IMR-90 (cell line): ENCODE results near the gene ANTXRL. TPM values are rescaled to one million over a fixed set of nuclear protein-coding genes. Genes with fewer than 3 reads are reported as not detected.

ENCODE experiments used
- ATAC-seq: fragments of 200-7000 bp; cut with Tn5 transposase; 2 replicates; pipeline ENCODE4 v1.9.1; 2020; ENCODE audit warnings: low read depth, mild to moderate bottlenecking, moderate library complexity
- BruUV-seq: library from RNA; stranded (reverse); fragments of 400-500 nt; replicated peaks from 2 replicates; lab custom pipeline; 2021; lab: Mats Ljungman, UMichigan
- CTCF ChIA-PET: fragments of 300-600 bp; formaldehyde crosslinking; extraction: SDS; loops from one replicate; lab custom pipeline; 2021; ENCODE audit warnings: antibody characterized with exemption; lab: Yijun Ruan, JAX
- POLR2A ChIA-PET: fragments of 300-600 bp; sonication (Branson Sonifier 250); formaldehyde crosslinking; loops from one replicate; lab custom pipeline; 2022; ENCODE audit warnings: antibody characterized with exemption; ENCODE audit not compliant: unreplicated experiment; lab: Charles Lee
- DNase-seq: peaks from one replicate; pipeline ENCODE4 v3.0.0; 2013
- H2AFZ ChIP-seq: replicated peaks from 2 replicates; pipeline ENCODE3; 2013; ENCODE audit warnings: low read length, mild to moderate bottlenecking; ENCODE audit not compliant: poor library complexity
- H2AK5ac ChIP-seq: 2 replicates; pipeline ENCODE4 v1.6.1; 2013; ENCODE audit warnings: low read depth, low read length, inconsistent platforms
- H2AK9ac ChIP-seq: replicated peaks from 2 replicates; pipeline ENCODE3; 2013; ENCODE audit warnings: mild to moderate bottlenecking, low read depth, low read length, moderate library complexity; ENCODE audit not compliant: poor library complexity
- H2BK120ac ChIP-seq: 2 replicates; pipeline ENCODE4 v1.6.1; 2013; ENCODE audit warnings: low read depth, low read length, inconsistent platforms
- H2BK15ac ChIP-seq: 3 replicates; pipeline ENCODE4 v1.6.1; 2013; ENCODE audit warnings: low read depth, low read length, inconsistent platforms
- H2BK20ac ChIP-seq: 2 replicates; pipeline ENCODE4 v1.6.1; 2013; ENCODE audit warnings: low read depth, mild to moderate bottlenecking, inconsistent platforms, low read length, moderate library complexity
- H2BK5ac ChIP-seq: 2 replicates; pipeline ENCODE4 v1.6.1; 2013; ENCODE audit warnings: mild to moderate bottlenecking, low read depth, low read length, inconsistent platforms; ENCODE audit not compliant: poor library complexity, severe bottlenecking
- H3K14ac ChIP-seq: replicated peaks from 2 replicates; pipeline ENCODE4 v1.6.1; 2013; ENCODE audit warnings: low read depth, low read length, inconsistent platforms
- H3K18ac ChIP-seq: 2 replicates; pipeline ENCODE4 v1.6.1; 2013; ENCODE audit warnings: low read depth, low read length, control low read depth
- H3K23ac ChIP-seq: 2 replicates; pipeline ENCODE4 v1.6.1; 2013; ENCODE audit warnings: low read depth, low read length, inconsistent platforms
- H3K27ac ChIP-seq: 2 replicates; pipeline ENCODE4 v1.5.1; 2013; ENCODE audit warnings: mild to moderate bottlenecking, control low read depth, low read length; ENCODE audit not compliant: insufficient read depth
- H3K27me3 ChIP-seq: 2 replicates; pipeline ENCODE4 v1.6.1; 2013; ENCODE audit warnings: low read length; ENCODE audit not compliant: control insufficient read depth, insufficient read depth
- H3K36me3 ChIP-seq: 2 replicates; pipeline ENCODE4 v1.6.1; 2013; ENCODE audit warnings: low read length, mixed read lengths; ENCODE audit not compliant: control insufficient read depth, insufficient read depth
- H3K4ac ChIP-seq: 2 replicates; pipeline ENCODE4 v1.6.1; 2013; ENCODE audit warnings: low read depth, low read length, inconsistent platforms
- H3K4me1 ChIP-seq: 2 replicates; pipeline ENCODE4 v1.6.1; 2013; ENCODE audit warnings: low read length, mixed read lengths; ENCODE audit not compliant: control insufficient read depth, insufficient read depth
- H3K4me2 ChIP-seq: 2 replicates; pipeline ENCODE4 v1.6.1; 2013; ENCODE audit warnings: low read depth, mild to moderate bottlenecking, control low read depth, low read length, moderate library complexity
- H3K4me3 ChIP-seq: 2 replicates; pipeline ENCODE4 v1.5.1; 2013; ENCODE audit warnings: low read depth, mild to moderate bottlenecking, control low read depth, low read length, moderate library complexity; ENCODE audit not compliant: insufficient read depth
- H3K56ac ChIP-seq: 2 replicates; pipeline ENCODE4 v1.6.1; 2013; ENCODE audit warnings: low read length, inconsistent platforms; ENCODE audit not compliant: insufficient read depth; ENCODE audit errors: extremely low read depth
- H3K79me1 ChIP-seq, 2 experiments: 2 replicates each; pipeline ENCODE4 v1.6.1; 2013; ENCODE audit warnings: low read length in 2 of 2, inconsistent platforms in 1 of 2, low read depth in 1 of 2
- H3K9ac ChIP-seq: 2 replicates; pipeline ENCODE4 v1.6.1; 2013; ENCODE audit warnings: low read depth, low read length, control low read depth
- H3K9me1 ChIP-seq: 2 replicates; pipeline ENCODE4 v1.6.1; 2013; ENCODE audit warnings: low read length, inconsistent platforms; ENCODE audit not compliant: insufficient read depth
- H3K9me3 ChIP-seq: 2 replicates; pipeline ENCODE4 v1.6.1; 2013; ENCODE audit warnings: low read length; ENCODE audit not compliant: control insufficient read depth, insufficient read depth
- H4K20me1 ChIP-seq: 2 replicates; pipeline ENCODE4 v1.6.1; 2013; ENCODE audit warnings: low read length, inconsistent platforms; ENCODE audit not compliant: insufficient read depth
- H4K5ac ChIP-seq: 2 replicates; pipeline ENCODE4 v1.6.1; 2013; ENCODE audit warnings: mild to moderate bottlenecking, low read depth, low read length, control low read depth
- H4K8ac ChIP-seq, 2 experiments: 2 replicates each; pipeline ENCODE4 v1.6.1; 2013; ENCODE audit warnings: low read depth in 2 of 2, low read length in 2 of 2, control low read depth in 1 of 2, inconsistent platforms in 1 of 2
- H4K91ac ChIP-seq: 2 replicates; pipeline ENCODE4 v1.6.1; 2013; ENCODE audit warnings: low read depth, low read length, inconsistent platforms; ENCODE audit not compliant: insufficient read depth
- CHD1 ChIP-seq: IDR thresholded peaks from 2 replicates; pipeline ENCODE4 v1.6.1; 2012; ENCODE audit warnings: low read depth, low read length, improper control_type of control experiment
- WGBS, 2 experiments: methylation state at CpG; one replicate each; pipeline versions ENCODE4 v1.1.5 to v1.1.7; 2013; ENCODE audit warnings: missing lambda C conversion rate in 2 of 2; ENCODE audit not compliant: insufficient read length in 1 of 2; ENCODE audit errors: extremely low coverage in 2 of 2; 5-methylcytosine and 5-hydroxymethylcytosine counted together
- dilution Hi-C: fragments of 300-500 bp; cut with HindIII; formaldehyde crosslinking; loops from one replicate; pipeline ENCODE4 v1.14.3; 2018; ENCODE audit warnings: low sequenced_read_pairs; ENCODE audit not compliant: unreplicated experiment
- in situ Hi-C: fragments of 300-500 bp; cut with MboI; formaldehyde crosslinking; loops from 3 replicates; pipeline ENCODE4 v1.14.3; 2019; ENCODE audit warnings: low sequenced_read_pairs, inconsistent platforms, mixed read lengths
- intact Hi-C: fragments of 100-400 bp; cut with micrococcal nuclease; formaldehyde crosslinking; loops from 2 replicates; pipeline ENCODE4 v1.10.0; 2022
- polyA plus RNA-seq, 3 experiments: library from polyadenylated mRNA; depleted of rRNA; stranded (reverse); fragments of >200 nt; gene quantifications; 2 replicates each; pipeline ENCODE4 v1.2.3, GENCODE V29; 2012; ENCODE audit warnings: low replicate concordance in 1 of 3
- total RNA-seq: library from RNA; depleted of rRNA; stranded (reverse); fragments of >200 nt; gene quantifications from 2 replicates; pipeline ENCODE4 v1.2.3, GENCODE V29; 2012

Gene ANTXRL
- total and polyA plus RNA-seq, 2 of the 4 experiments (the other 2 are of a cell fraction) = not detected

GRCh38 chr10:46292573-46293023 is 5.8 kb downstream of the ANTXRL start:
- no peak overlapping the region for H3K27ac ChIP-seq
- dilution Hi-C loops = no loop called here
- H3K9ac ChIP-seq = no peak overlapping the region
- no peak overlapping the region for H2AK9ac ChIP-seq
- no peaks in the 10 kb centered on the region for H3K4me1 ChIP-seq
- H3K79me1 ChIP-seq = no peaks in the 10 kb centered on the region
- ChIA-PET CTCF (no interaction called here), POLR2A (no interaction called here)
- H3K4ac ChIP-seq = no peak overlapping the region
- no peak overlapping the region for H3K23ac ChIP-seq
- ATAC-seq = no peak
- H4K5ac ChIP-seq = no peak overlapping the region
- no peak overlapping the region for H3K4me3 ChIP-seq
- intact Hi-C loops = no loop called here
- no peak for DNase-seq
- no peak overlapping the region for H2BK120ac ChIP-seq
- 61% methylated on average over 4 of the region's 6 CpGs; no CpG with 5 or more reads in 1 of the 2 experiments for WGBS, 2 experiments
- H2AK5ac ChIP-seq = 0 out of 2 replicates have a peak overlapping the region, but pooled peaks have one; percentile 7
- no peak for TF ChIP-seq CHD1
- H2BK15ac ChIP-seq = no peak overlapping the region
- H3K27me3 ChIP-seq = no peaks in the 10 kb centered on the region; the same call in 1 of the 2 replicates
- no peak overlapping the region for H2BK5ac ChIP-seq
- no peak overlapping the region for H3K4me2 ChIP-seq
- no peaks in the 10 kb centered on the region for H3K36me3 ChIP-seq
- no peaks in the 10 kb centered on the region for H4K20me1 ChIP-seq
- no peak overlapping the region for H3K56ac ChIP-seq
- H4K91ac ChIP-seq = no peak overlapping the region
- no peak overlapping the region for H4K8ac ChIP-seq
- H2AFZ ChIP-seq = peak overlapping the region; percentile 38
- H3K9me3 ChIP-seq = no peaks in the 10 kb centered on the region
- in situ Hi-C loops = no loop called here
- no peak overlapping the region for H2BK20ac ChIP-seq
- no peak overlapping the region for H3K18ac ChIP-seq
- no TSS peak for BruUV-seq
- H3K14ac ChIP-seq = no peak overlapping the region; the same call in 1 of the 2 replicates
- peaks cover 7% of the 10 kb centered on the region; the same call in 1 of the 2 replicates for H3K9me1 ChIP-seq
